NT2/D1 (cell line): ENCODE results near the gene CABLES1.
"Not testable (repeated sequence)": the region's sequence is repeated elsewhere in the genome, so short reads cannot be mapped to it uniquely, and the experiment has no call there.

Experiments
- DNase-seq: peaks from one replicate; pipeline ENCODE4 v3.0.0-alpha.2; 2011; ENCODE audit warnings: low read depth, low spot score
- H3K27me3 ChIP-seq: 2 replicates; pipeline ENCODE4 v1.6.0; 2011; ENCODE audit warnings: mild to moderate bottlenecking; ENCODE audit not compliant: insufficient read length, insufficient read depth
- H3K36me3 ChIP-seq: 2 replicates; pipeline ENCODE4 v1.6.1; 2011; ENCODE audit warnings: mild to moderate bottlenecking, low read length, mixed read lengths; ENCODE audit not compliant: insufficient read depth, insufficient read length
- H3K4me1 ChIP-seq: 2 replicates; pipeline ENCODE4 v1.5.1; 2011; ENCODE audit not compliant: insufficient read depth, insufficient read length
- H3K4me3 ChIP-seq: 2 replicates; pipeline ENCODE4 v1.5.1; 2011; ENCODE audit warnings: low read depth; ENCODE audit not compliant: insufficient read length
- H3K9ac ChIP-seq: 2 replicates; pipeline ENCODE4 v1.6.0; 2011; ENCODE audit warnings: low read depth; ENCODE audit not compliant: insufficient read length
- H3K9me3 ChIP-seq: 2 replicates; pipeline ENCODE4 v1.5.1; 2011; ENCODE audit warnings: mild to moderate bottlenecking, low read length; ENCODE audit not compliant: insufficient read depth
- SUZ12 ChIP-seq: IDR thresholded peaks from 2 replicates; pipeline ENCODE4 v1.6.1; 2011; ENCODE audit not compliant: insufficient read length, insufficient read depth; ENCODE audit errors: extremely low read depth
- YY1 ChIP-seq: IDR thresholded peaks from 2 replicates; pipeline ENCODE4 v1.6.1; 2011; ENCODE audit not compliant: insufficient read length, insufficient read depth
- ZNF274 ChIP-seq: IDR thresholded peaks from 2 replicates; pipeline ENCODE4 v1.6.1; 2011; ENCODE audit warnings: mild to moderate bottlenecking, low read depth, low read length

Gene CABLES1

GRCh38 chr18:23105030-23105429 is 30.3 kb upstream of the CABLES1 start:
- DNase-seq = no peak
- H3K9me3 ChIP-seq = no peaks in the 10 kb centered on the region
- TF ChIP-seq SUZ12 (no peak), ZNF274 (no peak), YY1 (no peak)
- H3K9ac ChIP-seq = no peak overlapping the region
- H3K36me3 ChIP-seq = no peaks in the 10 kb centered on the region
- no peak overlapping the region for H3K4me3 ChIP-seq
- H3K4me1 ChIP-seq = no peaks in the 10 kb centered on the region
- no peaks in the 10 kb centered on the region for H3K27me3 ChIP-seq

- no peaks in the 10 kb centered on the region for H3K9me3 ChIP-seq
- no peaks in the 10 kb centered on the region for H3K4me1 ChIP-seq
- no peaks in the 10 kb centered on the region for H3K27me3 ChIP-seq
- no peak overlapping the region for H3K4me3 ChIP-seq
- H3K36me3 ChIP-seq = no peaks in the 10 kb centered on the region
- no peak for TF ChIP-seq YY1
- TF ChIP-seq ZNF274 = no peak
- no peak for DNase-seq
- no peak overlapping the region for H3K9ac ChIP-seq
These were observed 29.6 kb upstream of the CABLES1 start for GRCh38 chr18:23105581-23106219.

- no peak for TF ChIP-seq ZNF274
- TF ChIP-seq YY1 = no peak
- no peak for TF ChIP-seq SUZ12
- Histone ChIP-seq H3K4me3 (no peak overlapping the region), H3K4me1 (no peaks in the 10 kb centered on the region), H3K36me3 (no peaks in the 10 kb centered on the region), H3K9ac (no peak overlapping the region), H3K27me3 (no peaks in the 10 kb centered on the region), H3K9me3 (no peaks in the 10 kb centered on the region)
- no peak for DNase-seq
These were observed 28.7 kb upstream of the CABLES1 start for GRCh38 chr18:23106575-23106974.

- Histone ChIP-seq H3K27me3 (no peaks in the 10 kb centered on the region), H3K9ac (no peak overlapping the region), H3K4me1 (no peaks in the 10 kb centered on the region), H3K36me3 (no peaks in the 10 kb centered on the region), H3K9me3 (0 out of 2 replicates have a peak, but pooled peaks cover 4% of the 10 kb centered on the region), H3K4me3 (no peak overlapping the region)
- no peak for DNase-seq
- TF ChIP-seq ZNF274 = no peak
- TF ChIP-seq SUZ12 = no peak
- no peak for TF ChIP-seq YY1
These were observed 27.6 kb upstream of the CABLES1 start for GRCh38 chr18:23107718-23108117.

GRCh38 chr18:23108496-23108895 is 26.8 kb upstream of the CABLES1 start:
- Histone ChIP-seq H3K9ac (no peak overlapping the region), H3K27me3 (no peaks in the 10 kb centered on the region), H3K4me1 (no peaks in the 10 kb centered on the region), H3K36me3 (no peaks in the 10 kb centered on the region), H3K4me3 (no peak overlapping the region), H3K9me3 (0 out of 2 replicates have a peak, but pooled peaks cover 4% of the 10 kb centered on the region)
- no peak for TF ChIP-seq SUZ12
- no peak for TF ChIP-seq ZNF274
- TF ChIP-seq YY1 = no peak
- DNase-seq = no peak

GRCh38 chr18:23109163-23109562 is 26.1 kb upstream of the CABLES1 start:
- not testable (repeated sequence) for H3K4me3 ChIP-seq, H3K27me3 ChIP-seq, H3K36me3 ChIP-seq, H3K4me1 ChIP-seq, H3K9me3 ChIP-seq, H3K9ac ChIP-seq, DNase-seq

GRCh38 chr18:23113576-23113975 is 21.7 kb upstream of the CABLES1 start:
- no peak for TF ChIP-seq ZNF274
- TF ChIP-seq YY1 = no peak
- TF ChIP-seq SUZ12 = no peak
- Histone ChIP-seq H3K36me3 (no peaks in the 10 kb centered on the region), H3K4me1 (peaks cover 3% of the 10 kb centered on the region), H3K9me3 (0 out of 2 replicates have a peak, but pooled peaks cover 4% of the 10 kb centered on the region), H3K9ac (no peak overlapping the region), H3K27me3 (no peaks in the 10 kb centered on the region), H3K4me3 (no peak overlapping the region)
- DNase-seq = no peak
